Measurements from ENCODE around the gene FAM180B. TPM values are rescaled to one million over a fixed set of nuclear protein-coding genes. Genes with fewer than 3 reads are reported as not detected.
"Not testable (repeated sequence)": the region's sequence is repeated elsewhere in the genome, so short reads cannot be mapped to it uniquely, and the experiment has no call there.

The FAM180B gene
- total and polyA plus RNA-seq, 12 donors, result 0.16 to 0.38 (median 0.24) TPM; not detected in 9

DNA sequence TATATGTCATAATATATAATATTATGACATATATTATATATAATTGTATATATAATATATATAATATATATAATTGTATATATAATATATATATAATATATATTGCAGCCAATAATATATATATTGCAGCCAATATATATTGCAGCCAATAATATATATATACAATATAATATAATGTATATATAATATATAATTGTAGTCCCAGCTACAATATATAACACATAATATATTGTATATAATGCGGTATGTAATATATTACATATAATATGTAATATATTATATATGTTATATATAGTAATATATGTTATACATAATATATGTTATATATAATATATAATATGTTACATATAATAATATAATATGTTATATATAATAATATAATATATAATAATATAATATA lies 27.8 kb upstream of the FAM180B start:
- H3K4me1 ChIP-seq (replicated peaks in 1 of 2), result no peaks in the 10 kb centered on the region
- no peaks in the 10 kb centered on the region for H3K9me3 ChIP-seq (replicated peaks in 1 of 3)
- DNase-seq, result no peak
- no peak overlapping the region for H3K27ac ChIP-seq
- WGBS, 4 donors, result 83 to 99% (median 94%) methylated on average over 1 of the region's 1 CpG
- no peaks in the 10 kb centered on the region for H3K36me3 ChIP-seq (replicated peaks in 1 of 2)
- H3K27me3 ChIP-seq, result no peaks in the 10 kb centered on the region
- intact Hi-C loops (cut with DNase I), result no loop called here
- no peak for TF ChIP-seq POLR2A (IDR thresholded peaks at IDR 0.05)
- TF ChIP-seq CTCF (IDR thresholded peaks at IDR 0.05), result no peak
- H3K4me3 ChIP-seq, result no peak overlapping the region

DNA sequence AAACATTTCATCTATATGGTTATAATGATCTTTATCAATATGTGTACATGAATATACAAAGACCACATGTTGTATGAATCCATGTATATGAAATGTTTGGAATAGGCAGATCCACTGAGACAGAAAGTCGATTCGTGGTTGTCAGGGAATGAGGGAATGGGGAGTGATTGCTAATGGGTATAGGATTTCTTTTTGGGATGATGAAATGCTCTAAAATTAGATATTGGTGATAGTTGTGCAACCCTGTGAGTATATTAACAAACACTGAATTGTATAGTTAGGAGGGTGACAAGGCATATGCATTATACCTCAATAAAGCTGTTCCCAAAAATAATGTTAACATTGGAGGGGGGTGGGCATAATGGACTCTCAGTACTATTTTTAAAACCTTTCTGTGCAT lies 26.1 kb upstream of the FAM180B start:
- H3K9me3 ChIP-seq (replicated peaks in 1 of 3), result no peaks in the 10 kb centered on the region
- TF ChIP-seq CTCF (IDR thresholded peaks at IDR 0.05), result no peak
- TF ChIP-seq POLR2A (IDR thresholded peaks at IDR 0.05), result no peak
- no peak overlapping the region for H3K27ac ChIP-seq
- no peaks in the 10 kb centered on the region for H3K36me3 ChIP-seq (replicated peaks in 1 of 2)
- no peaks in the 10 kb centered on the region for H3K27me3 ChIP-seq
- intact Hi-C loops (cut with DNase I), result no loop called here
- WGBS, 4 donors, result 78 to 95% (median 86%) methylated on average over 2 of the region's 2 CpGs
- DNase-seq, result no peak
- peaks cover 0 to 8% of the 10 kb centered on the region in 2 donors for H3K4me1 ChIP-seq (replicated peaks in 1 of 2)
- H3K4me3 ChIP-seq, result no peak overlapping the region

DNA sequence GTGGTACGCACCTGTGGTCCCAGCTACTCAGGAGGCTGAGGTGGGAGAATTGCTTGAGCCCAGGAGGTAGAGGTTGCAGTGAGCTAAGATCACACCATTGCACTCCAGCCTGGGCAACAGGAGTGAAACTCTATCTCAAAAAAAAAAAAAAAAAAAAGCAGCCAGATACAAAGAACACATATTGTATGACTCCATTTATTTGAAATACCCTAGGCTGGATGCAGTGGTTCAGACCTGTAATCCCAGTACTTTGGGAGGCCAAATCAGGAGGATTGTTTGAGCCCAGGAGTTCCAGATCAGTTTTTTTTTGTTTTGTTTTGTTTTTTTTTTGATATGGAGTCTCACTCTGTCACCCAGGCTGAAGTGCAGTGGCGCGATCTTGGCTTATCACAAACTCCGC lies 24.1 kb upstream of the FAM180B start:
- WGBS, 4 donors, result 93 to 99% (median 98%) methylated on average over 4 of the region's 4 CpGs
- H3K27ac ChIP-seq; DNase-seq; H3K9me3 ChIP-seq (replicated peaks in 1 of 3); H3K36me3 ChIP-seq (replicated peaks in 1 of 2); intact Hi-C loops (cut with DNase I); H3K27me3 ChIP-seq; H3K4me3 ChIP-seq: not testable (repeated sequence)
- H3K4me1 ChIP-seq (replicated peaks in 1 of 2), result peaks cover 0 to 18% of the 10 kb centered on the region in 2 donors

DNA sequence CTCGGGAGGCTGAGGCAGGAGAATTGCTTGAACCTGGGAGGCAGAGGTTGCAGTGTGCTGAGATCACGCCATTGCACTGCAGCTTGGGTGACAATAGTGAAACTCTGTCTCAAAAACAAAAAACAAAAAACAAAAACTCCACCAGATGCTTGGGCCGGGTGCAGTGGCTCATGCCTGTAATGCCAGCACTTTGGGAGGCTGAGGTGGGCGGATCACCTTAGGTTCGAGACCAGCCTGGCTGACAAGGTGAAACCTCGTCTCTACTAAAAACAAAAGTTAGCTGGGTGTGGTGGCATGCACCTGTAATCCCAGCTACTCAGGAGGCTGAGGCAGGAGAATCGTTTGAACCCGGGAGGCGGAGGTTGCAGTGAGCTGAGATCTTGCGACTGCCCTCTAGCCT lies 22.1 kb upstream of the FAM180B start:
- H3K27me3 ChIP-seq; intact Hi-C loops (cut with DNase I): not testable (repeated sequence)
- 92 to 97% (median 94%) methylated on average over 10 of the region's 10 CpGs for WGBS, 4 donors

DNA sequence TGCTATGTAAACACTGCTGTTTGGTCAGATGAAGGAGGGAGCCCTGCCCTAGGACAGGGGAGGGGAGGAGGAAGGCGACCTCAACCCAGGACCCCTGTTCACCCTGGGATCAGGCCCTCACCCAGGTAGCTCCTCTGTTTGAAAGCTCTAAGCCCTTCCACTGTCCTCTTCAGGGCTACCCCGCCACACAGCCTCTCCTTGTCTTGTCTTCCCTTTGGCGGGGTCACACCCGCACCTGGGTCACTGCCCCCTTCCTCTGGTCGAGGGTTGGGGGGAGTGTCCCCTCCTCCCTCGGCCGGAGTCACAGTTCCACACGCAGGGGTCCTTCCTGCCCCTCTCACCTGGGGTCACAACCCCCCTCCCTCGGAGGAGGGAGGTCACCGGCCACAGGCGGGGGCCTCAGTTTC lies 21.5 kb upstream of the FAM180B start:
- peak overlapping the region in 3 of 5 donors; percentile 76 to 88 (median 83) for H3K27ac ChIP-seq
- TF ChIP-seq CTCF (IDR thresholded peaks at IDR 0.05), result no peak
- no peak for TF ChIP-seq POLR2A (IDR thresholded peaks at IDR 0.05)
- peaks cover 0 to 3% of the 10 kb centered on the region in 2 donors for H3K36me3 ChIP-seq (replicated peaks in 1 of 2)
- peaks cover 0 to 18% of the 10 kb centered on the region in 2 donors for H3K4me1 ChIP-seq (replicated peaks in 1 of 2)
- no peaks in the 10 kb centered on the region for H3K9me3 ChIP-seq (replicated peaks in 1 of 3)
- H3K4me3 ChIP-seq, result peak overlapping the region in 2 of 4 donors; percentile 98
- DNase-seq, result no peak
- H3K27me3 ChIP-seq, result no peaks in the 10 kb centered on the region
- intact Hi-C loops (cut with DNase I), result no loop called here
- WGBS, 4 donors, result 12 to 18% (median 15%) methylated on average over 9 to 11 of the region's 11 CpGs

More for the DNA sequence above, 22.1 kb upstream of the FAM180B start:
- H3K36me3 ChIP-seq (replicated peaks in 1 of 2); H3K27ac ChIP-seq; H3K4me3 ChIP-seq; H3K9me3 ChIP-seq (replicated peaks in 1 of 3): not testable (repeated sequence)
- H3K4me1 ChIP-seq (replicated peaks in 1 of 2), result peaks cover 0 to 18% of the 10 kb centered on the region in 2 donors
- DNase-seq, result peak in 1 of 7 donors; percentile 30

All from adrenal gland (tissue), 12 donors.